HepG2 (cell line): ENCODE results near the gene CLDN11. TPM values are rescaled to one million over a fixed set of nuclear protein-coding genes. Genes with fewer than 3 reads are reported as not detected.

ENCODE experiments used
- ATAC-seq: fragments of 200-7000 bp; cut with Tn5 transposase; 3 replicates; pipeline ENCODE4 v1.9.1; 2020; ENCODE audit warnings: mild to moderate bottlenecking, moderate library complexity
- BruUV-seq: library from RNA; stranded (reverse); fragments of 400-500 nt; replicated peaks from 2 replicates; lab custom pipeline; 2021; lab: Mats Ljungman, UMichigan
- CTCF ChIA-PET: fragments of 300-600 bp; formaldehyde crosslinking; extraction: SDS; loops from one replicate; lab custom pipeline; 2021; ENCODE audit warnings: low total read pairs, inconsistent platforms, low intra/inter-chr PET ratio; lab: Yijun Ruan, JAX
- POLR2A ChIA-PET: fragments of 350-600 bp; sonication (Branson Sonifier 250); formaldehyde crosslinking; loops from one replicate; lab custom pipeline; 2020; ENCODE audit warnings: antibody characterized with exemption, inconsistent platforms; lab: Yijun Ruan, JAX
- DNase-seq: peaks from one replicate; pipeline ENCODE4 v3.0.0-alpha.2; 2015; ENCODE audit warnings: low spot score
- FAIRE-seq: peaks from 3 replicates; lab custom pipeline; 2011; peaks lifted over from hg19 to GRCh38; lab: Jason Lieb, UNC
- H2AFZ ChIP-seq: one replicate; pipeline ENCODE4 v1.6.1; 2011; ENCODE audit warnings: low read length, inconsistent platforms
- H3K27ac ChIP-seq: fragments of 300-600 bp; 3 replicates; pipeline ENCODE4 v1.8.0; 2011; ENCODE audit warnings: mixed run types, mild to moderate bottlenecking, mixed read lengths, low read length, inconsistent platforms; ENCODE audit not compliant: insufficient read depth; ENCODE audit errors: extremely low read length
- H3K27me3 ChIP-seq, 2 experiments: fragments of 200-600 bp in 1 of 2; 2 replicates in 1 of 2; 3 replicates in 1 of 2; pipeline versions ENCODE4 v1.6.0 to v1.8.0; 2011; ENCODE audit warnings: low read length in 2 of 2, mild to moderate bottlenecking in 2 of 2, moderate library complexity in 2 of 2, inconsistent platforms in 1 of 2; ENCODE audit not compliant: insufficient read depth in 2 of 2, control insufficient read depth in 1 of 2
- H3K36me3 ChIP-seq, 2 experiments: fragments of 200-600 bp in 1 of 2; replicated peaks in 1 of 2; 2 replicates in 1 of 2; 3 replicates in 1 of 2; pipeline versions ENCODE4 v1.5.1 to v1.8.0; 2011; ENCODE audit warnings: low read length in 2 of 2, inconsistent platforms in 1 of 2; ENCODE audit not compliant: insufficient read depth in 2 of 2, control insufficient read depth in 1 of 2
- H3K4me1 ChIP-seq: 2 replicates; pipeline ENCODE4 v1.5.1; 2012; ENCODE audit warnings: low read length, inconsistent platforms; ENCODE audit not compliant: insufficient read depth
- H3K4me2 ChIP-seq: 2 replicates; pipeline ENCODE4 v1.6.0; 2011; ENCODE audit warnings: low read depth, low read length, inconsistent platforms
- H3K4me3 ChIP-seq, 3 experiments: fragments of 200-600 bp in 1 of 3; sonication (generic), shearing (Covaris generic) in 1 of 3; replicated peaks in 1 of 3; 2 replicates each; pipeline ENCODE4 v1.5.1; 2011 to 2016; ENCODE audit warnings: low read length in 3 of 3, inconsistent platforms in 2 of 3, low read depth in 2 of 3, mild to moderate bottlenecking in 2 of 3, control low read depth in 1 of 3, mixed read lengths in 1 of 3; ENCODE audit not compliant: insufficient read depth in 1 of 3
- H3K79me2 ChIP-seq: one replicate; pipeline ENCODE4 v1.6.1; 2011; ENCODE audit warnings: low read length, inconsistent platforms; ENCODE audit not compliant: insufficient read depth
- H3K9ac ChIP-seq: 2 replicates; pipeline ENCODE4 v1.6.0; 2011; ENCODE audit warnings: mild to moderate bottlenecking, low read depth, low read length, inconsistent platforms; ENCODE audit not compliant: insufficient read depth
- H3K9me3 ChIP-seq: 2 replicates; pipeline ENCODE4 v1.5.1; 2012; ENCODE audit warnings: mild to moderate bottlenecking, low read length
- H4K20me1 ChIP-seq: 2 replicates; pipeline ENCODE4 v1.6.0; 2011; ENCODE audit warnings: inconsistent platforms, mild to moderate bottlenecking, low read length, moderate library complexity; ENCODE audit not compliant: insufficient read depth
- ARNT ChIP-seq: fragments of 450-650 bp; IDR thresholded peaks from 2 replicates; pipeline ENCODE4 v1.6.1; 2017
- FOXM1 ChIP-seq: sonication (generic); formaldehyde crosslinking; IDR thresholded peaks from 2 replicates; pipeline ENCODE4 v1.5.0; 2020; ENCODE audit warnings: missing genetic modification reagents
- FOXO4 ChIP-seq: sonication (generic); formaldehyde crosslinking; conservative IDR thresholded peaks from 2 replicates; pipeline ENCODE4 v1.8.1; 2023; ENCODE audit warnings: missing genetic modification reagents
- GPN1 ChIP-seq: sonication (generic); formaldehyde crosslinking; IDR thresholded peaks from 2 replicates; pipeline ENCODE4 v1.5.1; 2020; ENCODE audit warnings: missing genetic modification reagents, borderline replicate concordance
- RXRA ChIP-seq: sonication (generic); formaldehyde crosslinking; IDR thresholded peaks from 2 replicates; pipeline ENCODE4 v1.5.1; 2020; ENCODE audit warnings: missing genetic modification reagents
- TIGD3 ChIP-seq: sonication (generic); formaldehyde crosslinking; IDR thresholded peaks from 2 replicates; pipeline ENCODE4 v1.5.1; 2020; ENCODE audit warnings: mild to moderate bottlenecking, missing genetic modification reagents, borderline replicate concordance
- ZBTB26 ChIP-seq: IDR thresholded peaks from 2 replicates; pipeline ENCODE4 v1.6.1; 2016; ENCODE audit warnings: missing compliant biosample characterization, missing genetic modification reagents, borderline replicate concordance
- ZFP36L2 ChIP-seq: sonication (generic); formaldehyde crosslinking; IDR thresholded peaks from 2 replicates; pipeline ENCODE4 v1.4.0; 2020; ENCODE audit warnings: missing genetic modification reagents
- ZNF513 ChIP-seq: sonication (generic); formaldehyde crosslinking; conservative IDR thresholded peaks from 2 replicates; pipeline ENCODE4 v1.5.0; 2020; ENCODE audit warnings: missing genetic modification reagents
- ZNF619 ChIP-seq: sonication (generic); formaldehyde crosslinking; IDR thresholded peaks from 2 replicates; pipeline ENCODE4 v1.4.0; 2020; ENCODE audit warnings: mild to moderate bottlenecking, missing genetic modification reagents
- ZNF777 ChIP-seq: sonication (generic); formaldehyde crosslinking; IDR thresholded peaks from 2 replicates; pipeline ENCODE4 v1.4.0; 2020; ENCODE audit warnings: missing genetic modification reagents
- ZSCAN31 ChIP-seq: sonication (generic); formaldehyde crosslinking; IDR thresholded peaks from 2 replicates; pipeline ENCODE4 v1.5.0; 2020; ENCODE audit warnings: low read depth, mild to moderate bottlenecking, missing genetic modification reagents
- in situ Hi-C: cut with HindIII; loops from 2 replicates; pipeline ENCODE4 v1.10.0; 2017; ENCODE audit warnings: low pct_unique_long_range_greater_than_20kb; ENCODE audit not compliant: extremely low pct_ligation_motif_present
- intact Hi-C: fragments of 100-400 bp; cut with micrococcal nuclease; formaldehyde crosslinking; loops from one replicate; pipeline ENCODE4 v1.10.0; 2022; ENCODE audit not compliant: unreplicated experiment
- polyA plus RNA-seq, 8 experiments: library from polyadenylated mRNA; depleted of rRNA in 3 of 8; stranded (reverse) in 7 of 8; unstranded in 1 of 8; fragments of >200 nt; fragmentation: Illumina TruSeq in 4 of 8; extraction: Trizol in 4 of 8; gene quantifications; 2 replicates each; pipeline versions ENCODE4 v1.2.1 to v1.2.3, GENCODE V29; 2011 to 2016; ENCODE audit warnings: low read depth in 4 of 8, missing spikeins in 1 of 8, mixed read lengths in 1 of 8; ENCODE audit not compliant: insufficient read depth in 1 of 8
- total RNA-seq, 5 experiments: library from RNA; depleted of rRNA; stranded (reverse); fragments of >200 nt; fragmentation: Illumina TruSeq; extraction: Trizol; gene quantifications; 2 replicates each; pipeline ENCODE4 v1.2.3, GENCODE V29; 2016; ENCODE audit warnings: low read depth in 1 of 5

CLDN11 gene
- total and polyA plus RNA-seq, 2 of the 13 experiments (the other 11 are each of a cell fraction or from before 2014, with no cell fraction given), result 4.2 to 4.9 TPM

- Histone ChIP-seq H3K4me2 (no peak overlapping the region), H3K27ac (no peak overlapping the region), H3K4me3 (no peak overlapping the region), H3K4me1 (no peaks in the 10 kb centered on the region), H3K36me3 (peaks cover 5 to 55% of the 10 kb centered on the region in 2 experiments; a peak in 4 of 5 replicates), H3K9me3 (no peaks in the 10 kb centered on the region), H3K27me3 (no peaks in the 10 kb centered on the region), H3K9ac (no peak overlapping the region), H2AFZ (no peak overlapping the region), H3K79me2 (no peaks in the 10 kb centered on the region), H4K20me1 (no peaks in the 10 kb centered on the region)
- FAIRE-seq (no peak), ATAC-seq (no peak), DNase-seq (no peak)
- ChIA-PET POLR2A (no interaction called here), CTCF (no interaction called here)
- TF ChIP-seq ARNT, result no peak
- TF ChIP-seq FOXO4 (CRISPR knock-in tag), result no peak
- no peak for TF ChIP-seq ZNF777
- TF ChIP-seq ZBTB26, result no peak
- no peak for TF ChIP-seq ZSCAN31
- TF ChIP-seq ZNF513 (CRISPR knock-in tag), result no peak
- no peak for TF ChIP-seq FOXM1
- no peak for TF ChIP-seq GPN1 (CRISPR knock-in tag)
- no peak for TF ChIP-seq ZNF619
- TF ChIP-seq TIGD3 (CRISPR knock-in tag), result no peak
- no peak for TF ChIP-seq ZFP36L2 (CRISPR knock-in tag)
- no peak for TF ChIP-seq RXRA (CRISPR knock-in tag)
- in situ Hi-C loops, result no loop called here
- intact Hi-C loops, result no loop called here
- BruUV-seq, result no TSS peak
These were observed 30.7 kb upstream of the CLDN11 start for GRCh38 chr3:170387950-170388349.
